Keratinocyte (primary cell): ENCODE results near the gene BRICD5. TPM values are rescaled to one million over a fixed set of nuclear protein-coding genes. Genes with fewer than 3 reads are reported as not detected.

Source experiments
- DNase-seq: peaks from one replicate; pipeline ENCODE4 v3.0.0-alpha.2; 2011; ENCODE audit warnings: low read depth, missing footprints, low spot score
- FAIRE-seq: peaks from 2 replicates; lab custom pipeline; 2011; peaks lifted over from hg19 to GRCh38; lab: Jason Lieb, UNC
- H2AFZ ChIP-seq: 2 replicates; pipeline ENCODE4 v1.6.0; 2012; ENCODE audit warnings: low read length, control low read depth, inconsistent platforms; ENCODE audit not compliant: control insufficient read depth
- H3K27ac ChIP-seq: 2 replicates; pipeline ENCODE4 v1.5.1; 2011; ENCODE audit warnings: low read length; ENCODE audit not compliant: control insufficient read depth, insufficient read depth
- H3K27me3 ChIP-seq: 3 replicates; pipeline ENCODE4 v1.6.0; 2011; ENCODE audit warnings: low read length; ENCODE audit not compliant: control insufficient read depth, insufficient read depth; ENCODE audit errors: extremely low read depth
- H3K36me3 ChIP-seq, 2 experiments: 2 replicates in 1 of 2; 3 replicates in 1 of 2; pipeline ENCODE4 v1.5.1; 2011; ENCODE audit warnings: low read length in 2 of 2, mild to moderate bottlenecking in 1 of 2; ENCODE audit not compliant: control insufficient read depth in 2 of 2, insufficient read depth in 2 of 2; ENCODE audit errors: extremely low read depth in 1 of 2
- H3K4me1 ChIP-seq: 3 replicates; pipeline ENCODE4 v1.5.1; 2011; ENCODE audit warnings: low read length; ENCODE audit not compliant: control insufficient read depth, insufficient read depth; ENCODE audit errors: extremely low read depth
- H3K4me2 ChIP-seq: 3 replicates; pipeline ENCODE4 v1.6.0; 2011; ENCODE audit warnings: low read depth, low read length; ENCODE audit not compliant: control insufficient read depth, insufficient read depth; ENCODE audit errors: extremely low read depth
- H3K4me3 ChIP-seq, 3 experiments: fragments of 200-600 bp in 1 of 3; sonication (generic) in 1 of 3; 2 replicates in 2 of 3; 3 replicates in 1 of 3; pipeline ENCODE4 v1.5.1; 2011 to 2016; ENCODE audit warnings: low read length in 3 of 3, mild to moderate bottlenecking in 3 of 3, control low read depth in 2 of 3, inconsistent platforms in 1 of 3, low read depth in 1 of 3, mixed read lengths in 1 of 3, mixed run types in 1 of 3, moderate library complexity in 1 of 3; ENCODE audit not compliant: control insufficient read depth in 2 of 3, insufficient read depth in 2 of 3; ENCODE audit errors: extremely low read depth in 1 of 3
- H3K79me2 ChIP-seq: 2 replicates; pipeline ENCODE4 v1.6.0; 2012; ENCODE audit warnings: low read length; ENCODE audit not compliant: control insufficient read depth, insufficient read depth
- H3K9ac ChIP-seq: 3 replicates; pipeline ENCODE4 v1.6.0; 2011; ENCODE audit warnings: low read length; ENCODE audit not compliant: control insufficient read depth, insufficient read depth; ENCODE audit errors: extremely low read depth
- H3K9me1 ChIP-seq: 3 replicates; pipeline ENCODE4 v1.6.0; 2011; ENCODE audit warnings: low read length; ENCODE audit not compliant: control insufficient read depth, insufficient read depth; ENCODE audit errors: extremely low read depth
- H3K9me3 ChIP-seq: 2 replicates; pipeline ENCODE4 v1.5.1; 2012; ENCODE audit warnings: low read depth, low read length; ENCODE audit not compliant: control insufficient read depth
- H4K20me1 ChIP-seq: 3 replicates; pipeline ENCODE4 v1.6.0; 2011; ENCODE audit warnings: low read length; ENCODE audit not compliant: control insufficient read depth, insufficient read depth; ENCODE audit errors: extremely low read depth
- EZH2 ChIP-seq: IDR thresholded peaks from one replicate; pipeline ENCODE4 v1.6.1; 2012; ENCODE audit warnings: inconsistent platforms, mild to moderate bottlenecking, low read length, moderate library complexity
- dilution Hi-C: fragments of 300-500 bp; cut with MboI; formaldehyde crosslinking; loops from one replicate; pipeline ENCODE4 v1.7.0; 2020; ENCODE audit warnings: low sequenced_read_pairs; ENCODE audit not compliant: extremely low pct_ligation_motif_present
- polyA plus RNA-seq, 5 experiments: library from polyadenylated mRNA; depleted of rRNA in 3 of 5; stranded (reverse) in 3 of 5; stranded (forward) in 1 of 5; unstranded in 1 of 5; fragments of >200 nt; gene quantifications; 1 replicate in 1 of 5; 2 replicates in 3 of 5; 3 replicates in 1 of 5; pipeline versions ENCODE4 v1.2.1 to v1.2.3, GENCODE V29; 2011 to 2012; ENCODE audit warnings: missing spikeins in 2 of 5, low read depth in 1 of 5, low replicate concordance in 1 of 5
- TF ChIP-seq, protein P1 (sequence below), 3 experiments: IDR thresholded peaks in 1 of 3; conservative IDR thresholded peaks in 1 of 3; optimal IDR thresholded peaks in 1 of 3; 2 replicates in 2 of 3; 3 replicates in 1 of 3; pipeline versions ENCODE3 to v1.5.1; 2011; ENCODE audit warnings: low read length in 3 of 3, mild to moderate bottlenecking in 3 of 3, moderate library complexity in 2 of 3, control low read depth in 1 of 3, inconsistent platforms in 1 of 3; ENCODE audit not compliant: insufficient read depth in 2 of 3; ENCODE audit errors: extremely low read depth in 1 of 3

The BRICD5 gene
- polyA plus RNA-seq, 1 donor (not counting 4 experiments of a cell fraction or from before 2014, with no cell fraction given): 1.8 TPM

- Histone ChIP-seq H3K27me3 (peaks cover 32% of the 10 kb centered on the region), H3K79me2 (no peaks in the 10 kb centered on the region), H4K20me1 (peaks cover 10% of the 10 kb centered on the region), H3K4me2 (no peak overlapping the region), H3K36me3 (peaks cover 12 to 29% of the 10 kb centered on the region in 2 experiments), H3K9me1 (no peaks in the 10 kb centered on the region), H3K27ac (no peak overlapping the region), H2AFZ (no peak overlapping the region), H3K9me3 (no peaks in the 10 kb centered on the region), H3K9ac (no peak overlapping the region), H3K4me1 (no peaks in the 10 kb centered on the region), H3K4me3 (no peak overlapping the region)
- TF ChIP-seq, protein P1, sequence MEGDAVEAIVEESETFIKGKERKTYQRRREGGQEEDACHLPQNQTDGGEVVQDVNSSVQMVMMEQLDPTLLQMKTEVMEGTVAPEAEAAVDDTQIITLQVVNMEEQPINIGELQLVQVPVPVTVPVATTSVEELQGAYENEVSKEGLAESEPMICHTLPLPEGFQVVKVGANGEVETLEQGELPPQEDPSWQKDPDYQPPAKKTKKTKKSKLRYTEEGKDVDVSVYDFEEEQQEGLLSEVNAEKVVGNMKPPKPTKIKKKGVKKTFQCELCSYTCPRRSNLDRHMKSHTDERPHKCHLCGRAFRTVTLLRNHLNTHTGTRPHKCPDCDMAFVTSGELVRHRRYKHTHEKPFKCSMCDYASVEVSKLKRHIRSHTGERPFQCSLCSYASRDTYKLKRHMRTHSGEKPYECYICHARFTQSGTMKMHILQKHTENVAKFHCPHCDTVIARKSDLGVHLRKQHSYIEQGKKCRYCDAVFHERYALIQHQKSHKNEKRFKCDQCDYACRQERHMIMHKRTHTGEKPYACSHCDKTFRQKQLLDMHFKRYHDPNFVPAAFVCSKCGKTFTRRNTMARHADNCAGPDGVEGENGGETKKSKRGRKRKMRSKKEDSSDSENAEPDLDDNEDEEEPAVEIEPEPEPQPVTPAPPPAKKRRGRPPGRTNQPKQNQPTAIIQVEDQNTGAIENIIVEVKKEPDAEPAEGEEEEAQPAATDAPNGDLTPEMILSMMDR (optimal IDR thresholded peaks at IDR 0.05 in 1 of 3, IDR thresholded peaks at IDR 0.05 in 1 of 3, conservative IDR thresholded peaks at IDR 0.05 in 1 of 3; ENCODE audit: extremely low read depth in 1 of 3, insufficient read depth in 2 of 3, low read length in 3 of 3): no peak
- TF ChIP-seq EZH2: peak; percentile 77
- FAIRE-seq: no peak
- dilution Hi-C loops: no loop called here
- DNase-seq: no peak
Measured at GRCh38 chr16:2237493-2238149, 27.0 kb upstream of the BRICD5 start.

- H3K9ac ChIP-seq: no peak overlapping the region
- no peaks in the 10 kb centered on the region for H3K79me2 ChIP-seq
- no peaks in the 10 kb centered on the region for H3K9me1 ChIP-seq
- H3K4me3 ChIP-seq: no peak overlapping the region
- H4K20me1 ChIP-seq: peaks cover 10% of the 10 kb centered on the region
- H3K9me3 ChIP-seq: no peaks in the 10 kb centered on the region
- H3K27ac ChIP-seq: no peak overlapping the region
- no peaks in the 10 kb centered on the region for H3K4me1 ChIP-seq
- dilution Hi-C loops: no loop called here
- no peak for DNase-seq
- H3K4me2 ChIP-seq: no peak overlapping the region
- FAIRE-seq: no peak
- no peak overlapping the region for H2AFZ ChIP-seq
- H3K27me3 ChIP-seq: peaks cover 32% of the 10 kb centered on the region
- TF ChIP-seq EZH2: no peak
- TF ChIP-seq, protein P1 (optimal IDR thresholded peaks at IDR 0.05 in 1 of 3, IDR thresholded peaks at IDR 0.05 in 1 of 3, conservative IDR thresholded peaks at IDR 0.05 in 1 of 3; ENCODE audit: extremely low read depth in 1 of 3, insufficient read depth in 2 of 3, low read length in 3 of 3): no peak
- peaks cover 16 to 29% of the 10 kb centered on the region in 2 experiments for H3K36me3 ChIP-seq
Measured at GRCh38 chr16:2237102-2237482, 26.4 kb upstream of the BRICD5 start.
